ENCODE results near the gene IL17REL.

Gene IL17REL

DNA sequence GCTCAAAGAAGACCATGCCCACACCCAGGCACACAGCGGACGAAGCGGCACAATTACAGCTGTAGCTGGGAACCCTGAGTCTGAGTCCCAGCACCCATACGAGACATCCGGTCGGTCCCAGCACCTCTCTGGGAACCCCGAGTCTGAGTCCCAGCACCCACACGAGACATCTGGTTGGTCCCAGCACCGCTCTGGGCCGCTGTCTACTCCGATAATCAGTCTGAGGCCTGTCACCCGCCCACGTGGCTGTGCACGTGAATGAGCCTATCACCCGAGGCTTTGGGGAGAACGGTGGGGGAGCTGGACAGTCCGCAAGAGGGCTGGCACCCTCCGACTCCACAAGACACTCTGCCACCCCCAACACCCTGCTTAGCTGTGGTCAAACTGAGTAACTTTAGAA, 39.4 kb upstream of the IL17REL start:
- Mint-ChIP-seq H3K27me3 (peaks cover 44% of the 10 kb centered on the region), H3K27ac (ENCODE audit: low read depth) (no peak overlapping the region), H3K9me3 (no peaks in the 10 kb centered on the region), H3K4me1 (no peaks in the 10 kb centered on the region), H3K36me3 (ENCODE audit: insufficient read depth) (peaks cover 1% of the 10 kb centered on the region), H3K4me3 (no peak overlapping the region)
- ATAC-seq (replicated peaks; ENCODE audit: extremely low read depth, poor library complexity, severe bottlenecking) (no peak), DNase-seq (ENCODE audit: low spot score in 2 of 2) (no peak)

DNA sequence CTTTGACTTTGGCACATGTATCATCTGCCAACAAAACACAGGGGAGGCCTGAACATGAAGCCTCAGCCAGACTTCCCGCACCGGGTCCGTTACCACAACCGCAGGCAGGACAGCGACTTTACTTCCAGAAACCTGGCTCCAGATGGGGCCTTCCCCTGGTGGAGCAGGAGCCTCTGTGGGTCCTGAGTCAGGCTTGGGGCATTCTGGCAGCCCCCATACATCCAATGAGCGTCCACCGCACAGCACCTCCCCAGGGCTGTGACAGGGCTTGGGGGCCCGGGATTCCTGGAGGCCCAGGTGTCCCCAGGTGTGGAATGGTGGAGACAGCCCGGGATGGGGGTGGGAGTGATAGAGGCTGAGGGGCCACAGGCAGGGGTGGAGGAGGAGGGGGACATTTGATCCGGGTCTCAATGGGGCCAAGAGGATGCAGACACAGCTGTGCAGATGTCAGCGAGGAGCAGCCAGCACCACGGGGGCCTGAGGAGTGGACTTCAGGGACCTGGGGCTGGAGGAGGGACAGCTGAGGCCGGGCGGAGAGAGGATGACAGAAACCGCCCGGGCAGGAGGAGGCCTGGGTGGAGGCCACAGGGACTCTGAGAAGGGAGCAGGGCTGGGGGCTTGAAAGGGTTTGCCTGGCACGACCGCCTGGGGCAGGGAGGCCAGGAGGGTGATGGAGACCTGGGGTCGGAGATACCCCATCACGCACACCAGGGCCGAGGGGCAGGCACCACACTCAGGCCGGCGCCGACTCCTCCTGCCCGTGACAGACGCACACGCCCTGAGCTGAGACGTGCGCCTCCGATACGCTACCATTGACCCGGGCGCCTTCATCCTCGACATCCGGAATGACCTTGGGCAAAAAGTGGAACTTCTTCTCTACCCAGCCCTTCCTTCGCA, 37.0 kb upstream of the IL17REL start:
- no peak for ATAC-seq (replicated peaks; ENCODE audit: extremely low read depth, poor library complexity, severe bottlenecking)
- peaks cover 1% of the 10 kb centered on the region for H3K36me3 Mint-ChIP-seq (ENCODE audit: insufficient read depth)
- DNase-seq (ENCODE audit: low spot score in 2 of 2): no peak
- peaks cover 4% of the 10 kb centered on the region for H3K4me1 Mint-ChIP-seq
- no peak overlapping the region for H3K27ac Mint-ChIP-seq (ENCODE audit: low read depth)
- no peak overlapping the region for H3K4me3 Mint-ChIP-seq
- no peaks in the 10 kb centered on the region for H3K9me3 Mint-ChIP-seq
- peaks cover 25% of the 10 kb centered on the region for H3K27me3 Mint-ChIP-seq

DNA sequence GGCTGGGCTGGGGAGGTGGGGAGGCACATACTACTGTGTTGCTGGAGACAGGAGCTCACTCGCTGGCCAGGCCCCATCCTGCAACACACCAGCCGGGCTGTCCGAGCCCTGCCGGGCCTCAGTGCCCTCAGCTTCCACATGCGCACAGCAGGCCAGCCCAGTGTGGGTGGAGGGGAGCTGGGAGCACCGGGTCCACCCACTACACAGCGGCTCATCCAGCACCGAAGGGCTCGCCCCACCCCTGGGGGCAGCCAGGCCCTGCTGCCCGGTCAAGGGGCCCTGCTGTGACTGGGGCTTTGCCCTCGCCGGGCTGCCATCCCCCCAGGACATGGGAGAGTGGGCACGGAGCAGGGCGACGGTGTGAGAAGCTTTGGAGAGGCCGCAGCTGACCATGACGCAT, 36.3 kb upstream of the IL17REL start:
- peaks cover 8% of the 10 kb centered on the region for H3K4me1 Mint-ChIP-seq
- H3K4me3 Mint-ChIP-seq: no peak overlapping the region
- H3K36me3 Mint-ChIP-seq (ENCODE audit: insufficient read depth): peaks cover 1% of the 10 kb centered on the region
- H3K27ac Mint-ChIP-seq (ENCODE audit: low read depth): no peak overlapping the region
- H3K27me3 Mint-ChIP-seq: peaks cover 22% of the 10 kb centered on the region
- ATAC-seq (replicated peaks; ENCODE audit: extremely low read depth, poor library complexity, severe bottlenecking): no peak
- no peaks in the 10 kb centered on the region for H3K9me3 Mint-ChIP-seq
- DNase-seq (ENCODE audit: low spot score in 2 of 2): no peak

DNA sequence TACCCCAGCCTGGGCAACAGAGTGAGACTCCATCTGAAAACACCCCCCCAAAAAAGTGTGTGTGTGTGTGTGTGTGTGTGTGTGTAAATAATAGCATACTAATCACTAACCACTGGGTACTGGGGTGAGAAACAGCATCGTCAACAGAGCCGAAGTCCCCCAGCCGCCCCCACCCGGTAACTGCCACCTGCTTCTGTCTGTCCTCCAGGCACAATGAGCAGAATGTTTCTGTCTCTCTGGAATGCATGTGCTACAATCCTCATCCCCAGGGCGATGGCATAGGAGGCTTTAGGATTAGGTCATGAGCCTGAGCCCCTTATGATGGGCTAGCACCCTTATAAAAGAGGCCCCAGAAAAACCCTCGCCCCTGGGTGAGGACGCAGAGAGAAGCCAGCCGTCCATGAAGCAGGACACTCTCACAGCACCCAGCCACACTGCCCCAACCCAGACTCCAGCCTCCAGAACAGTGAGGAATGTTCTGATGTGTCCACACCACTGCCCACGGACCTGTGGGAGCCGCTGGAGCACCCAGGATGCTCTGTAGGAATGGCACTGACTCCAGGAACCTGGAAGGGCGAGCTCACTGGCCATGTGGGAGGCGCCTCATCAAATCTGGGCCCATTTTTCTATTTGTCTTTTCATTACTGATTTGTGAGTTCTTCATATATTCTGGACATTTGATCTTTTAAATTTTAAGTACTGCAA, 35.6 kb upstream of the IL17REL start:
- Mint-ChIP-seq H3K27ac (ENCODE audit: low read depth) (no peak overlapping the region), H3K4me3 (no peak overlapping the region), H3K4me1 (peaks cover 12% of the 10 kb centered on the region), H3K9me3 (no peaks in the 10 kb centered on the region), H3K27me3 (peaks cover 25% of the 10 kb centered on the region), H3K36me3 (ENCODE audit: insufficient read depth) (peaks cover 1% of the 10 kb centered on the region)
- ATAC-seq (replicated peaks; ENCODE audit: extremely low read depth, poor library complexity, severe bottlenecking) (no peak), DNase-seq (ENCODE audit: low spot score in 2 of 2) (no peak)

DNA sequence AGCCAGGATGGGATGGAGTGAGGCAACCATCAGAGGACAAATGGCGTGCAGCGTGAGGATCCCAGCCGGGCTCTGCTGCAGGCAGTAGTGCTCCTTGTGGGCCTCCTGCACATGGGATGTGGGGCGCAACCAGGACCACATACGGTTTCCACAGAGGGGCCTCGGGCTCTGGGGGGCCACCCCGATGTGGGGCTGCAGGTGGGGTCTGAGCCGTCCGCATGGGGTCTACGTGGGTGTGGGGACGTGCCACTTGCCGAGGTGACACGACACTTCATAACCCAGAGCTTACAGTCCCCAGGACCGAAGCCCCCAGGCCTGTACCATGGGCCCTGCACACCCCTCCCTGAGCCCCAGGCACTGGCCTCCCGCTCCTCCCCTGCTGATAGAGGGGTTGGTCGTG, 34.8 kb upstream of the IL17REL start:
- Mint-ChIP-seq H3K27me3 (peaks cover 34% of the 10 kb centered on the region), H3K27ac (ENCODE audit: low read depth) (no peak overlapping the region), H3K9me3 (no peaks in the 10 kb centered on the region), H3K4me1 (peaks cover 12% of the 10 kb centered on the region), H3K36me3 (ENCODE audit: insufficient read depth) (peaks cover 3% of the 10 kb centered on the region), H3K4me3 (no peak overlapping the region)
- no peak for ATAC-seq (replicated peaks; ENCODE audit: extremely low read depth, poor library complexity, severe bottlenecking)
- no peak for DNase-seq (ENCODE audit: low spot score in 2 of 2)

DNA sequence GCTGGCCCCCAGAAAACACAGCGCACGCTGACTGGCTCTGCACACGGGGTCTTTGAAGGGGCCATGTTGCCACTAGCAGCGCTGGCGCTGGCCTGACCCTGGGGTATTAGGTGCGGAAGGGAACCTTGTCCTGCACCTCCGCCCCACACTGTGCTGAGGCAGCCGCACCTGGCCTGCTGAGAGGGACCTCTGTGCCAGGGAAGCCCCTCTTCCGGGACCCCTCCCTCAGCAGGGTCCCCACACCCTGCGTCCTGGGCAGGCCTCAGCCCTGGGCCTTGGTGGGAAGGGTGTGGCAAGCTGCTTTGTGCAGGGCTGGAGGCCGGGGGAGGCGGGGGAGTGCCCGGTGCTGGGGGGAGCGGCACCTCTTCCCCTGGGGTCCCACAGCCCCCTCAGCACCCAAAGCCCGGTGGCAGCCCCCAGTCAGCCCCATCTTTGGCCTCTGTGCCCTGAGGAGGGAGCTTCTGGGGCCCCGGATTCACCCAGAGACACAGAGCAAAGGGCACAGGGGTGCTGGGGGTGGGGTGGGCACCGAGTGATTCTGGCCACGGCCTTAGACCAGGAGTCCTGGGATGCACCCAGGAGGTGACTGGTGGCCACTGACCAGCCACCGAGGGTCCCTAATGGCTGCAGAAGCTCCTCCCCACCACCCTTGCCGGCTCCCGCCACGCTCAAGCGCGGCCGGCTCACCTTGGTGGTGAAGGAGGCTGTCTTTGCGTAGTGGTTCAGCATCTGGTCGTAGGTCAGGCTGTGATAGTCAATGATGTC, 34.1 kb upstream of the IL17REL start:
- Mint-ChIP-seq H3K4me1 (peaks cover 12% of the 10 kb centered on the region), H3K9me3 (no peaks in the 10 kb centered on the region), H3K27me3 (peaks cover 36% of the 10 kb centered on the region), H3K4me3 (no peak overlapping the region), H3K27ac (ENCODE audit: low read depth) (no peak overlapping the region), H3K36me3 (ENCODE audit: insufficient read depth) (peaks cover 3% of the 10 kb centered on the region)
- no peak for ATAC-seq (replicated peaks; ENCODE audit: extremely low read depth, poor library complexity, severe bottlenecking)
- no peak for DNase-seq (ENCODE audit: low spot score in 2 of 2)

DNA sequence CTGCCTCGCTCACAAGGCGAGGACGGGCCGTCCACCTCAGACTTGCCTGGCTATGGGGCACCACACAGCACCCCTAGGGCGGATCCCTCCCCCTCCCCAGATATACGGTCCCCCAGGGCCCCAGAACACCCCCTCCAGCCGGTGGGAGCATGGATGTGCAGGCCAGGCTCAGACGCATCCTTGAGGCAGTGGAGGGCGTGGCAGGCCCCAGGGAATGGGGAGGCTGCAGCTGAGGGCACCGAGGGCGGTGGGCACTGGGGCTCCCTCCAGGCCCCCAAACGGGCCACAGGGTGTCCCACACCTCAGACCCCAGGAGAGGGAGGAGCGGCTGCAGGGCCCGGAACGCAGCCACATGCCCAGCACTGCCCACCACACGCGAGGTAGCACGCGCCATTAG, 33.5 kb upstream of the IL17REL start:
- peaks cover 3% of the 10 kb centered on the region for H3K36me3 Mint-ChIP-seq (ENCODE audit: insufficient read depth)
- no peak for DNase-seq (ENCODE audit: low spot score in 2 of 2)
- H3K27me3 Mint-ChIP-seq: peaks cover 36% of the 10 kb centered on the region
- ATAC-seq (replicated peaks; ENCODE audit: extremely low read depth, poor library complexity, severe bottlenecking): no peak
- no peak overlapping the region for H3K4me3 Mint-ChIP-seq
- H3K4me1 Mint-ChIP-seq: peaks cover 12% of the 10 kb centered on the region
- no peak overlapping the region for H3K27ac Mint-ChIP-seq (ENCODE audit: low read depth)
- H3K9me3 Mint-ChIP-seq: no peaks in the 10 kb centered on the region

DNA sequence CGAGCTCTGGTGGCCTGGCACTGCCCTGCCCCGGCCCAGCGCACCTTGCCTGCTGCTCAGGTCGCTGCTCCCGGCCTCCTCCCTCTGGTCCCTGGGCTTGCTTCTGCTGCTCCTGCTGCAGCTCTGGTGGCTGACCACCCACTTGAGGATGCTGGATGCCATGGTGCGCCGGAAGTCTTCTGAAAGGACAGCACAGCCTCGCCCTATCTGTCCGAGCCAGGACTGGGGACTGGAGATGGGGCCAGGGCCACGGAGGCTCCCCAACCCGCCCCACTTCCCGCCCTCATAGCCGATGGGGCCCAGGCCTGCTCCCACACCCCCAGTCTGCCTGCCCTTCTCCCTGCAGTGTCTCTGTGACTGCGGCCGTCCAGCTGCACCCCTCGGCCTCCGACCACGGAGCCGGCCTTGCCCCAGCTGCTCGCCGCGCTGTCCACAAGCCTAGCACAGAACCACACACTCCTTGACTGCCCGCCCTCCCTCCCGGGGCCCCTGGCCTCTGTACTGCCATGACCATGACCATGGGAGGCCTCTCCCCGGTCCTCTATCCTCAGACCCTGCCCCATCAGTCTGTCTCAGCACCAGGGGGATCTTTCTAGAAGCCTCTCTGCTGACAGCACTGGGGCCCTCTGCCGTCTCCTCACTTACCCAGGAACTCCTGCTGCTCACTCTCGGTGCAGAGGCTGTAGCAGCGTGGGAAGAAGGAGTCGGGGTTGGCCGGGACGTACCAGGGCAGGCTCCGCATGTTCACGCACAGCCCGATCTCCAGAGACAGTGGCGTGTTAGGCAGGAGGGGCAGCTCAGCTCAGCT, 32.9 kb upstream of the IL17REL start:
- peaks cover 3% of the 10 kb centered on the region for H3K36me3 Mint-ChIP-seq (ENCODE audit: insufficient read depth)
- H3K27me3 Mint-ChIP-seq: peaks cover 34% of the 10 kb centered on the region
- H3K9me3 Mint-ChIP-seq: no peaks in the 10 kb centered on the region
- DNase-seq (ENCODE audit: low spot score in 2 of 2) (no peak), ATAC-seq (replicated peaks; ENCODE audit: extremely low read depth, poor library complexity, severe bottlenecking) (no peak)
- H3K4me3 Mint-ChIP-seq: no peak overlapping the region
- H3K4me1 Mint-ChIP-seq: peaks cover 12% of the 10 kb centered on the region
- no peak overlapping the region for H3K27ac Mint-ChIP-seq (ENCODE audit: low read depth)

DNA sequence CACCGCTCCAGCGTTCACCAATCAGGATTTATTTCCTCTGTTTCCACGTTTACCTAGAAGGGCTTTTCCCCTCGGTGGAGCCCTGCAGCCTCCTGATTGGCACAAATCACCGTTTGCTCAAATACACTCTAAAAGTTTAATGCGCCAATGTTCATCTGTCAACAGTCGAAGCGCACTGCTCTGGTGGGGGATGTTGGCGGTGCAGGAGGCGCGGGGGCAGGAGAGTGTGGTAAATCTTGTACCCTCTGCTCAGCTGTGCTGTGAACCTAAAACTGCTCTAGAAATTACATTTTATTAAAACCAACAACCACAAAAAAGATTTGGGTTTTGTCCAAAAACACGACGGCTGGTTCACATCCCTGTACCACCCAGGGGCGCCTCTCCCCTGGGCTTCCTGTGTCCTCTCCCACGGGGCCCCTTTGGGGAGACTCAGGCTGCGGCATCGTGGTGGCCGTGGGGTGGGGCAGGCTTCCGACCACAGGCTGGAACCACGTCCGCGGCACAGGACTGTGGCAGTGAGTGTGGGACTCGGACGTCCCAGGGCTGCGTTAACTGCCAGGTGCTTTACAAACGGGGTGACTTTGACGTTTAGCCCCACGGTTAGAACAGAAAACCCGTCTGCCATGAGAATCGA, 32.0 kb upstream of the IL17REL start:
- no peak overlapping the region for H3K4me3 Mint-ChIP-seq
- no peak overlapping the region for H3K27ac Mint-ChIP-seq (ENCODE audit: low read depth)
- DNase-seq (ENCODE audit: low spot score in 2 of 2) (no peak), ATAC-seq (replicated peaks; ENCODE audit: extremely low read depth, poor library complexity, severe bottlenecking) (peak; percentile 32)
- no peaks in the 10 kb centered on the region for H3K9me3 Mint-ChIP-seq
- peaks cover 12% of the 10 kb centered on the region for H3K4me1 Mint-ChIP-seq
- H3K27me3 Mint-ChIP-seq: peaks cover 34% of the 10 kb centered on the region
- peaks cover 3% of the 10 kb centered on the region for H3K36me3 Mint-ChIP-seq (ENCODE audit: insufficient read depth)

DNA sequence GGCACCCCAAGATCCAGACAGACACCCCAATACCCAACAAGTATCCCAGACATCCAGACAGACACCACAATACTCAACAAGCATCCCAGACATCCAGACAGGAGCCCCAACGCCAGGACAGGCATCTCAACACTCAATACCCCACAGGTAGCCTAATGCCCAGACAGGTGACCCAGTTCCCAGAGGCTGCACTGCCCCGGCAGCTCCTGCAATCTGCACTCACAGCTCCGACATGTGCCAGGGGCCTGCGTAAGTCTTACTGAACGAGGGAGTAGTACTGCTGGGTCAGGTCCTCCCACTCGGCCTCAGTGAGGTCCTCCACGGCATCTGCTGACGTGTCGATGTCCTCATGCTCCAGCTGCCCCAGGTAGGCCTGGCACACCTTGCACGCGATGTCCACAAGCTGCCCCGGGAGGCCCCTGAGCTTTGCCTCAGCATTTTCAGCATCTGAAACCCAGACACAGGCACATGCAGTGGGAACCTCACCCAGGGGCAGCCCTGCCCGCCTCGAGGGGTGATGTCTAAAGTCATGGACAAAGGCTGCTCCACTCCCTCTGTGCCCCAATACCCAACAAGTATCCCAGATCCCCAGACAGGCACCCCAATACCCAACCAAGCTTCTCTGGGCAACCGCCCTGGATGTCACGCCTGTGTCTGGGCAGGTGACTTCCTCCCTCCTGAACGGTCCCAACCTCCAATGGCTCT, 28.9 kb upstream of the IL17REL start:
- H3K9me3 Mint-ChIP-seq: no peaks in the 10 kb centered on the region
- peaks cover 34% of the 10 kb centered on the region for H3K27me3 Mint-ChIP-seq
- no peak for ATAC-seq (replicated peaks; ENCODE audit: extremely low read depth, poor library complexity, severe bottlenecking)
- peak overlapping the region; percentile 68 for H3K27ac Mint-ChIP-seq (ENCODE audit: low read depth)
- peaks cover 1% of the 10 kb centered on the region for H3K36me3 Mint-ChIP-seq (ENCODE audit: insufficient read depth)
- no peak overlapping the region for H3K4me3 Mint-ChIP-seq
- H3K4me1 Mint-ChIP-seq: peaks cover 12% of the 10 kb centered on the region
- no peak for DNase-seq (ENCODE audit: low spot score in 2 of 2)

DNA sequence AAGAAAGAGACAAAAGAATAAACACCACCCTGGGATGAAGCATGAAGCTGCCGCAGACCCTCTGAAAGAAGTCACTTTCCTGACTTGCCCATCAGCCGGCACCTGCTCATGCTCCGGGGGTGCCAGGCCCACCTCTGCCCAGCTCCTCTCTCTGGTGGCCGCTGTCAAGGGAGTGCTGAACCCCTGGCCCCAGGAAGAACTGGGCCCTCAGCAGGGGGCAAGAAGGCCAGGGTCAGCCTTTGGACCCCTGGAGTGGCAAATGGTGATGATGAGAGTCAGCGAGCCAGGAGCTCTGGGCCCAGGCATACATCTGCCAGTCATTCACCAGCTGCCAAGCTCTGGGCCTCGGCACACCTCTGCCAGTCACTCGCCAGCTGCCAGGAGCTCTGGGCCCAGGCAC, 28.2 kb upstream of the IL17REL start:
- peaks cover 12% of the 10 kb centered on the region for H3K4me1 Mint-ChIP-seq
- H3K27me3 Mint-ChIP-seq: peaks cover 34% of the 10 kb centered on the region
- DNase-seq (ENCODE audit: low spot score in 2 of 2): no peak
- H3K9me3 Mint-ChIP-seq: no peaks in the 10 kb centered on the region
- ATAC-seq (replicated peaks; ENCODE audit: extremely low read depth, poor library complexity, severe bottlenecking): no peak
- H3K4me3 Mint-ChIP-seq: no peak overlapping the region
- no peak overlapping the region for H3K27ac Mint-ChIP-seq (ENCODE audit: low read depth)
- peaks cover 1% of the 10 kb centered on the region for H3K36me3 Mint-ChIP-seq (ENCODE audit: insufficient read depth)
